HUES64 (cell line): ENCODE measurements around the gene VSIR.

ENCODE experiments used
- H3K27ac ChIP-seq: 2 replicates; pipeline ENCODE4 v1.7.0; 2013; ENCODE audit warnings: low read depth, low read length, inconsistent platforms
- H3K27me3 ChIP-seq: 2 replicates; pipeline ENCODE4 v1.6.1; 2013; ENCODE audit warnings: mild to moderate bottlenecking, low read length; ENCODE audit not compliant: insufficient read depth
- H3K36me3 ChIP-seq: 2 replicates; pipeline ENCODE4 v1.6.1; 2013; ENCODE audit warnings: mild to moderate bottlenecking, low read length; ENCODE audit not compliant: insufficient read depth
- H3K4me1 ChIP-seq: 2 replicates; pipeline ENCODE4 v1.6.1; 2013; ENCODE audit warnings: mild to moderate bottlenecking, low read length, moderate library complexity; ENCODE audit not compliant: insufficient read depth
- H3K4me3 ChIP-seq: 2 replicates; pipeline ENCODE4 v1.5.1; 2013; ENCODE audit warnings: mild to moderate bottlenecking, low read length, moderate library complexity
- H3K9ac ChIP-seq: 2 replicates; pipeline ENCODE4 v1.6.1; 2013; ENCODE audit warnings: mild to moderate bottlenecking, low read depth, low read length
- H3K9me3 ChIP-seq: 2 replicates; pipeline ENCODE4 v1.6.1; 2013; ENCODE audit warnings: low read depth, low read length; ENCODE audit not compliant: insufficient read depth
- WGBS: fragments of 150-250, 120-280 bp; methylation state at CpG from one replicate; pipeline ENCODE4 v1.1.7; 2013; ENCODE audit warnings: missing lambda C conversion rate; 5-methylcytosine and 5-hydroxymethylcytosine counted together

VSIR gene

DNA sequence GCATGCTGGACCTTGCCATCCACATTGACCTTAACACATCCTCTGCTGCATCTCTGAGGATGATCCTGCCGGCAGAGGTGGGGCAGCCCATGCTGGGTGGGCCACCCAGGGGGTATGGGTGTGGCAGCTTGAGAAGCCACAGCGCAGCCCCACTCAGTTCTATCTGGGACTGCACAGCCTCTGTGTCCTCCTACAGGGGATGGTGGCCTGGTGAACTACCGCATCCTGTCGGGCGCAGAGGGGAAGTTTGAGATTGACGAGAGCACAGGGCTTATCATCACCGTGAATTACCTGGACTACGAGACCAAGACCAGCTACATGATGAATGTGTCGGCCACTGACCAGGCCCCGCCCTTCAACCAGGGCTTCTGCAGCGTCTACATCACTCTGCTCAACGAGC, 41.5 kb downstream of the VSIR start:
- H3K4me1 ChIP-seq: peaks cover 3% of the 10 kb centered on the region; the same call in 1 of the 2 replicates
- 94% methylated on average over 12 of the region's 12 CpGs for WGBS
- H3K27me3 ChIP-seq: no peaks in the 10 kb centered on the region
- no peak overlapping the region for H3K9ac ChIP-seq
- no peak overlapping the region for H3K27ac ChIP-seq
- no peaks in the 10 kb centered on the region for H3K9me3 ChIP-seq
- H3K4me3 ChIP-seq: no peak overlapping the region
- H3K36me3 ChIP-seq: no peaks in the 10 kb centered on the region

DNA sequence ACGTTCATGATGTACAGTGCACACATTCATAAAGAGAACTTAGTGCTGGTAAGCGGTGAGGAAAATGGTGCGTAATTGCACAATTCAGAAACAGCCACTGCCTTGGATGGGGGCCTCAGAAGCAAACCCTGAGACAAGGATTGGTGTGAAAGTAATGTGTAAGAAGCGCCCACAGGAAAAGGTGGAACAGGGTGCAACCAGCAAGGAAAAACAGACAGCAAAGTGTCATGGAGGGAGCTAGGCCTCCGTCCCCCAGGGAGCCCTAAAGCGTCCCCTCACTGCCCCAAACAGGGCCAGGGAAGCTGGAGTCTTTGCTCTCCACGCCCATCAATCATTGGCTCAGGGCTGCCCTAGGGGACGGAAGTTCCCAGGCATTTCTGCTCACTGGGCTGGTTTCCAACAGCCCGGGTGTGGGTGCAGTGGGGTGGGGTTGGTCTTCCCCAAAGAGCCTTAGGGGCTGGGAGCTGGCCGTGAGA, 44.1 kb downstream of the VSIR start:
- Histone ChIP-seq H3K4me1 (no peaks in the 10 kb centered on the region; the same call in 1 of the 2 replicates), H3K27me3 (no peaks in the 10 kb centered on the region), H3K9me3 (no peaks in the 10 kb centered on the region), H3K36me3 (no peaks in the 10 kb centered on the region), H3K4me3 (no peak overlapping the region), H3K27ac (no peak overlapping the region), H3K9ac (no peak overlapping the region)
- WGBS: 82% methylated on average over 10 of the region's 10 CpGs

DNA sequence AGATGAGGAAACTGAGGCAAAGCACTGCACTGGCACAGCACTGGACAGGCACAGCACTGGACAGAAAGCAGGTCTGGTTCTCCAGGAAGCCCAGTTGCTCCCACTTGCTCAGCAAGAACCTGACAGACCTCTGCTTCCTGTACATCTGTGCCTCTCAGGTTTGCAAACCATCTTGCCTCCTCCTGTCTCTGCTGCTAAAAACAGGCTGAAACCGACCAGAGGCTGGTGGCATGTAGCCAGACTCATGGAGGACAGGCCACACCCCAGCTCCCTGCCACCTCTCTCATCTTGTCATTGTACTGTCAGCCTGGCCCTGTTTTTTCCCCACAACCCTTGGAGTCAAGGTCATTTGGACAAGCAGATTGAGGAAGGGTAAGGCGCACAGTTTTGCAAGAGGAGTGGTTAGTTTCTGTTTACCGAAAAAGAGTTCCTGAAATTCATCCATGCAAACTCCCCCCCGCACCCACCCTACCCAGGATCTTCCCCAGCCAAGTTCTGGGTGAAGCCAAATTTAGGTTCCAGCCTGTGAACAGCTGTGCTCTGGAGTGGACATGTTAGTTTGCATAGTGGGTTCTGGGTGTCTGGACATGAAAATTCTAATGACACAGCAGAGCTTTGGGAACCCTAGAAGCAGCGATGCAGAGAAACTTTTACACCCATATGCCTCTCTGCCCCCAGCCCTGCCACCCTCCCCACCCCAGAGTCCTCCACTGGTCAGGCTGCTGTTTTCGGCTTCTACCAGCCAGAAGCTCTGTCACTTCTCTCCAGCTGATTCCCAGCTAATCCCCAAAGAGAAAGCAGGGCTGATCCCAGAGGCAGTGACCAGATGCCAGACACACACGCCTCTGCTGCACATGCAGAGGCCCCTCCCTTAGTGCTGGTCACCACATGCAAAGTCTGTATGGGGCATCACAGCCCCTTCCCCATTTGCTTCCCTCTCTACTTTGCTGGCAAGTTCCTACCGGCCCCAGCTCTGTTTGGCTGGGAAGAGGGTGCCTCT, 45.3 kb downstream of the VSIR start:
- Histone ChIP-seq H3K4me1 (no peaks in the 10 kb centered on the region; the same call in 1 of the 2 replicates), H3K4me3 (no peak overlapping the region), H3K27ac (no peak overlapping the region), H3K27me3 (no peaks in the 10 kb centered on the region), H3K9ac (no peak overlapping the region), H3K36me3 (no peaks in the 10 kb centered on the region), H3K9me3 (no peaks in the 10 kb centered on the region)
- WGBS: 86% methylated on average over 8 of the region's 8 CpGs

GRCh38 chr10:71727105-71727737, 46.1 kb downstream of the VSIR start:
- H3K27me3 ChIP-seq: no peaks in the 10 kb centered on the region
- no peak overlapping the region for H3K27ac ChIP-seq
- H3K4me3 ChIP-seq: no peak overlapping the region
- WGBS: 95% methylated on average over 12 of the region's 12 CpGs
- H3K36me3 ChIP-seq: no peaks in the 10 kb centered on the region
- H3K9ac ChIP-seq: no peak overlapping the region
- no peaks in the 10 kb centered on the region; the same call in 1 of the 2 replicates for H3K4me1 ChIP-seq
- no peaks in the 10 kb centered on the region for H3K9me3 ChIP-seq

- Histone ChIP-seq H3K4me3 (no peak overlapping the region), H3K27me3 (no peaks in the 10 kb centered on the region), H3K9me3 (no peaks in the 10 kb centered on the region), H3K9ac (no peak overlapping the region), H3K4me1 (no peaks in the 10 kb centered on the region; the same call in 1 of the 2 replicates), H3K27ac (no peak overlapping the region), H3K36me3 (no peaks in the 10 kb centered on the region)
- WGBS: 91% methylated on average over 11 of the region's 11 CpGs
These were observed 46.7 kb downstream of the VSIR start for GRCh38 chr10:71726580-71727104.

- Histone ChIP-seq H3K27ac (no peak overlapping the region), H3K27me3 (no peaks in the 10 kb centered on the region), H3K4me1 (no peaks in the 10 kb centered on the region; the same call in 1 of the 2 replicates), H3K9me3 (no peaks in the 10 kb centered on the region), H3K9ac (no peak overlapping the region), H3K4me3 (no peak overlapping the region), H3K36me3 (no peaks in the 10 kb centered on the region)
- 50% methylated on average over 7 of the region's 9 CpGs for WGBS
These were observed 47.2 kb downstream of the VSIR start for GRCh38 chr10:71725998-71726579.

- no peaks in the 10 kb centered on the region for H3K9me3 ChIP-seq
- peaks cover 8% of the 10 kb centered on the region; the same call in 1 of the 2 replicates for H3K27me3 ChIP-seq
- no peak overlapping the region for H3K9ac ChIP-seq
- H3K4me1 ChIP-seq: no peaks in the 10 kb centered on the region; the same call in 1 of the 2 replicates
- no peak overlapping the region for H3K4me3 ChIP-seq
- no peak overlapping the region for H3K27ac ChIP-seq
- WGBS: 90% methylated on average over 14 of the region's 14 CpGs
- H3K36me3 ChIP-seq: no peaks in the 10 kb centered on the region
These were observed 48.1 kb downstream of the VSIR start for GRCh38 chr10:71725249-71725648.

DNA sequence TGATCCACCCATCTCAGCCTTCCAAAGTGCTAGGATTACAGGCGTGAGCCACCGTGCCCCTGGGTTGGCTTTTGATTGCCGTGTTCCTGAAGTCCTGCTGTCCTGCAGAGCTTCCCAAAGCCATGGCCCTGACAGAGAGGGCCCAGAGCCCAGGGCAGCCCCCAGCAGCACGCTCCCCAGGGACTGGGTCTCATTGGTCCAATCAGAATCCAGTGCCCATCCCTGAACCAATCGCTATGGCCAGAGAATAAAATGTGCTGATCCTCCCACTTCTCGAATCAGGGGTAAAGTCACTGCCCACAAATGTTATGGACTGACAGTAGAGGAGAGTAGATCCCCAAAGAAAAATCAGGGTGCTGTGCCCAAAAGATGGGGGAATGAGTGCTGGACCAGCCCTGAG, 48.8 kb downstream of the VSIR start:
- H3K4me1 ChIP-seq: peaks cover 2% of the 10 kb centered on the region; the same call in 1 of the 2 replicates
- WGBS: 93% methylated on average over 6 of the region's 6 CpGs
- H3K9ac ChIP-seq: no peak overlapping the region
- H3K4me3 ChIP-seq: no peak overlapping the region
- H3K27me3 ChIP-seq: peaks cover 8% of the 10 kb centered on the region; the same call in 1 of the 2 replicates
- no peaks in the 10 kb centered on the region for H3K36me3 ChIP-seq
- no peaks in the 10 kb centered on the region for H3K9me3 ChIP-seq
- H3K27ac ChIP-seq: no peak overlapping the region

DNA sequence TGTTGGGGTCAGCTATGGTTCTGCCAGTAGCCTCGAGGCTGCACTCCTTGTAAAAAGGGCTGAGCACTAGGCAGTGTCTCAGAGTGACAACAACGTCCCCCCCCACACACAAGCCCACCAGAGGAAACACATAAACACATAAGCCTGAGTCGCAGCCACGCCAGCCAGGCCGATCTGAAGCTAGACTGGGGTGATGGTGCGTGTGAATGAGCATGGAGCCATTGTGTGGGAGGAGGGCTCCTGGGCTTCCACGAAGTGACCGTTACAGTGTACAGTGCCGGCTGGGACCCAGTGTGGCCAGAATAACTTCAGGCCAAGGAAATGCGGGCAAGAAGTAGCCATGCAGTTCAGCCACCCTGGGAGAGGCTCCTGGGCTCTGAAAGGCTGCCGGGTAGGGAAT, 50.0 kb downstream of the VSIR start:
- no peak overlapping the region for H3K9ac ChIP-seq
- WGBS: 93% methylated on average over 11 of the region's 11 CpGs

GRCh38 chr10:71722849-71723248, 50.5 kb downstream of the VSIR start:
- H3K9me3 ChIP-seq: no peaks in the 10 kb centered on the region
- H3K4me3 ChIP-seq: no peak overlapping the region
- no peaks in the 10 kb centered on the region for H3K36me3 ChIP-seq
- no peak overlapping the region for H3K27ac ChIP-seq
- no peak overlapping the region for H3K9ac ChIP-seq
- WGBS: 100% methylated on average over 1 of the region's 1 CpG
- H3K4me1 ChIP-seq: peaks cover 5% of the 10 kb centered on the region; the same call in 1 of the 2 replicates
- H3K27me3 ChIP-seq: peaks cover 8% of the 10 kb centered on the region; the same call in 1 of the 2 replicates

More for the DNA sequence above, 50.0 kb downstream of the VSIR start:
- Histone ChIP-seq H3K4me3 (no peak overlapping the region), H3K36me3 (no peaks in the 10 kb centered on the region), H3K27ac (no peak overlapping the region), H3K9me3 (no peaks in the 10 kb centered on the region), H3K4me1 (peaks cover 5% of the 10 kb centered on the region; the same call in 1 of the 2 replicates), H3K27me3 (peaks cover 8% of the 10 kb centered on the region; the same call in 1 of the 2 replicates)
